ENCODE measurements around the gene RCN1. TPM values are rescaled to one million over a fixed set of nuclear protein-coding genes. Genes with fewer than 3 reads are reported as not detected.

The RCN1 gene
- total RNA-seq, 1 experiment from 2014 or later, result 16.1 TPM

- no peak overlapping the region for H3K4me3 ChIP-seq (ENCODE audit: low read length)
- no peaks in the 10 kb centered on the region for H3K79me2 ChIP-seq (ENCODE audit: low read length)
- no peak overlapping the region for H3K9ac ChIP-seq (ENCODE audit: low read length)
- DNase-seq, result no peak
- H3K27me3 ChIP-seq (ENCODE audit: low read length), result no peaks in the 10 kb centered on the region
- no peaks in the 10 kb centered on the region for H3K36me3 ChIP-seq (ENCODE audit: insufficient read depth, low read length)
- H3K9me2 ChIP-seq (replicated peaks; ENCODE audit: insufficient read depth, low read length), result no peaks in the 10 kb centered on the region
- no peak overlapping the region for H3K27ac ChIP-seq (ENCODE audit: low read length)
- no peaks in the 10 kb centered on the region for H4K20me1 ChIP-seq (ENCODE audit: insufficient read depth, low read depth, low read length)
- no peak overlapping the region for H3K4me2 ChIP-seq (ENCODE audit: low read depth, low read length, poor library complexity, severe bottlenecking)
- no peaks in the 10 kb centered on the region for H3K9me3 ChIP-seq (ENCODE audit: low read length)
- no peaks in the 10 kb centered on the region for H3K4me1 ChIP-seq (ENCODE audit: low read length)
- no peak overlapping the region for H2AFZ ChIP-seq (ENCODE audit: low read length)
Observed at GRCh38 chr11:32131321-32131720, 40.4 kb downstream of the RCN1 start.

- no peaks in the 10 kb centered on the region for H3K4me1 ChIP-seq (ENCODE audit: low read length)
- no peak overlapping the region for H2AFZ ChIP-seq (ENCODE audit: low read length)
- H3K27me3 ChIP-seq (ENCODE audit: low read length), result no peaks in the 10 kb centered on the region
- H3K27ac ChIP-seq (ENCODE audit: low read length), result no peak overlapping the region
- no peaks in the 10 kb centered on the region for H3K9me3 ChIP-seq (ENCODE audit: low read length)
- H3K9me2 ChIP-seq (replicated peaks; ENCODE audit: insufficient read depth, low read length), result no peaks in the 10 kb centered on the region
- no peak overlapping the region for H3K4me2 ChIP-seq (ENCODE audit: low read depth, low read length, poor library complexity, severe bottlenecking)
- H3K4me3 ChIP-seq (ENCODE audit: low read length), result no peak overlapping the region
- DNase-seq, result no peak
- H3K79me2 ChIP-seq (ENCODE audit: low read length), result no peaks in the 10 kb centered on the region
- no peaks in the 10 kb centered on the region for H3K36me3 ChIP-seq (ENCODE audit: insufficient read depth, low read length)
- H4K20me1 ChIP-seq (ENCODE audit: insufficient read depth, low read depth, low read length), result no peaks in the 10 kb centered on the region
- H3K9ac ChIP-seq (ENCODE audit: low read length), result no peak overlapping the region
Observed at GRCh38 chr11:32136657-32137056, 45.8 kb downstream of the RCN1 start.

GRCh38 chr11:32137263-32137662 lies 46.4 kb downstream of the RCN1 start:
- Histone ChIP-seq H3K9me3 (ENCODE audit: low read length) (no peaks in the 10 kb centered on the region), H3K9me2 (replicated peaks; ENCODE audit: insufficient read depth, low read length) (no peaks in the 10 kb centered on the region), H3K79me2 (ENCODE audit: low read length) (no peaks in the 10 kb centered on the region), H2AFZ (ENCODE audit: low read length) (no peak overlapping the region), H3K36me3 (ENCODE audit: insufficient read depth, low read length) (no peaks in the 10 kb centered on the region), H3K9ac (ENCODE audit: low read length) (no peak overlapping the region), H3K27ac (ENCODE audit: low read length) (no peak overlapping the region), H3K4me2 (ENCODE audit: low read depth, low read length, poor library complexity, severe bottlenecking) (no peak overlapping the region), H3K27me3 (ENCODE audit: low read length) (no peaks in the 10 kb centered on the region), H3K4me3 (ENCODE audit: low read length) (no peak overlapping the region), H4K20me1 (ENCODE audit: insufficient read depth, low read depth, low read length) (no peaks in the 10 kb centered on the region), H3K4me1 (ENCODE audit: low read length) (no peaks in the 10 kb centered on the region)
- no peak for DNase-seq

- H2AFZ ChIP-seq (ENCODE audit: low read length), result no peak overlapping the region
- H3K4me2 ChIP-seq (ENCODE audit: low read depth, low read length, poor library complexity, severe bottlenecking), result no peak overlapping the region
- H3K79me2 ChIP-seq (ENCODE audit: low read length), result no peaks in the 10 kb centered on the region
- no peaks in the 10 kb centered on the region for H3K9me3 ChIP-seq (ENCODE audit: low read length)
- no peaks in the 10 kb centered on the region for H3K4me1 ChIP-seq (ENCODE audit: low read length)
- no peak overlapping the region for H3K4me3 ChIP-seq (ENCODE audit: low read length)
- H3K9ac ChIP-seq (ENCODE audit: low read length), result no peak overlapping the region
- no peak overlapping the region for H3K27ac ChIP-seq (ENCODE audit: low read length)
- H3K36me3 ChIP-seq (ENCODE audit: insufficient read depth, low read length), result no peaks in the 10 kb centered on the region
- no peaks in the 10 kb centered on the region for H3K9me2 ChIP-seq (replicated peaks; ENCODE audit: insufficient read depth, low read length)
- DNase-seq, result no peak
- no peaks in the 10 kb centered on the region for H3K27me3 ChIP-seq (ENCODE audit: low read length)
- no peaks in the 10 kb centered on the region for H4K20me1 ChIP-seq (ENCODE audit: insufficient read depth, low read depth, low read length)
Observed at GRCh38 chr11:32137869-32138268, 47.0 kb downstream of the RCN1 start.

- Histone ChIP-seq H3K4me1 (ENCODE audit: low read length) (no peaks in the 10 kb centered on the region), H3K36me3 (ENCODE audit: insufficient read depth, low read length) (no peaks in the 10 kb centered on the region), H3K4me2 (ENCODE audit: low read depth, low read length, poor library complexity, severe bottlenecking) (no peak overlapping the region), H3K9me2 (replicated peaks; ENCODE audit: insufficient read depth, low read length) (no peaks in the 10 kb centered on the region), H3K4me3 (ENCODE audit: low read length) (no peak overlapping the region), H3K27ac (ENCODE audit: low read length) (no peak overlapping the region), H3K9me3 (ENCODE audit: low read length) (no peaks in the 10 kb centered on the region), H3K79me2 (ENCODE audit: low read length) (no peaks in the 10 kb centered on the region), H3K27me3 (ENCODE audit: low read length) (no peaks in the 10 kb centered on the region), H4K20me1 (ENCODE audit: insufficient read depth, low read depth, low read length) (no peaks in the 10 kb centered on the region), H2AFZ (ENCODE audit: low read length) (no peak overlapping the region), H3K9ac (ENCODE audit: low read length) (no peak overlapping the region)
- no peak for DNase-seq
Observed at GRCh38 chr11:32138902-32139301, 48.0 kb downstream of the RCN1 start.

GRCh38 chr11:32139896-32140520 lies 49.1 kb downstream of the RCN1 start:
- Histone ChIP-seq H3K9me2 (replicated peaks; ENCODE audit: insufficient read depth, low read length) (no peaks in the 10 kb centered on the region), H3K79me2 (ENCODE audit: low read length) (no peaks in the 10 kb centered on the region), H2AFZ (ENCODE audit: low read length) (no peak overlapping the region), H3K27ac (ENCODE audit: low read length) (no peak overlapping the region), H3K27me3 (ENCODE audit: low read length) (no peaks in the 10 kb centered on the region), H3K4me3 (ENCODE audit: low read length) (no peak overlapping the region), H4K20me1 (ENCODE audit: insufficient read depth, low read depth, low read length) (no peaks in the 10 kb centered on the region), H3K4me1 (ENCODE audit: low read length) (no peaks in the 10 kb centered on the region), H3K9me3 (ENCODE audit: low read length) (no peaks in the 10 kb centered on the region), H3K9ac (ENCODE audit: low read length) (no peak overlapping the region), H3K4me2 (ENCODE audit: low read depth, low read length, poor library complexity, severe bottlenecking) (no peak overlapping the region), H3K36me3 (ENCODE audit: insufficient read depth, low read length) (no peaks in the 10 kb centered on the region)
- DNase-seq, result no peak

GRCh38 chr11:32141745-32142546 lies 51.1 kb downstream of the RCN1 start:
- Histone ChIP-seq H3K4me1 (ENCODE audit: low read length) (no peaks in the 10 kb centered on the region), H4K20me1 (ENCODE audit: insufficient read depth, low read depth, low read length) (no peaks in the 10 kb centered on the region), H3K27me3 (ENCODE audit: low read length) (no peaks in the 10 kb centered on the region), H2AFZ (ENCODE audit: low read length) (no peak overlapping the region), H3K79me2 (ENCODE audit: low read length) (no peaks in the 10 kb centered on the region), H3K27ac (ENCODE audit: low read length) (no peak overlapping the region), H3K4me3 (ENCODE audit: low read length) (no peak overlapping the region), H3K4me2 (ENCODE audit: low read depth, low read length, poor library complexity, severe bottlenecking) (no peak overlapping the region), H3K9me3 (ENCODE audit: low read length) (no peaks in the 10 kb centered on the region), H3K9ac (ENCODE audit: low read length) (no peak overlapping the region), H3K36me3 (ENCODE audit: insufficient read depth, low read length) (no peaks in the 10 kb centered on the region), H3K9me2 (replicated peaks; ENCODE audit: insufficient read depth, low read length) (no peaks in the 10 kb centered on the region)
- DNase-seq, result no peak

- no peak for DNase-seq
- Histone ChIP-seq H3K27me3 (ENCODE audit: low read length) (no peaks in the 10 kb centered on the region), H3K4me1 (ENCODE audit: low read length) (no peaks in the 10 kb centered on the region), H3K36me3 (ENCODE audit: insufficient read depth, low read length) (no peaks in the 10 kb centered on the region), H3K4me2 (ENCODE audit: low read depth, low read length, poor library complexity, severe bottlenecking) (no peak overlapping the region), H3K27ac (ENCODE audit: low read length) (no peak overlapping the region), H3K9me3 (ENCODE audit: low read length) (no peaks in the 10 kb centered on the region), H2AFZ (ENCODE audit: low read length) (no peak overlapping the region), H3K9ac (ENCODE audit: low read length) (no peak overlapping the region), H3K4me3 (ENCODE audit: low read length) (no peak overlapping the region), H3K9me2 (replicated peaks; ENCODE audit: insufficient read depth, low read length) (no peaks in the 10 kb centered on the region), H3K79me2 (ENCODE audit: low read length) (no peaks in the 10 kb centered on the region), H4K20me1 (ENCODE audit: insufficient read depth, low read depth, low read length) (no peaks in the 10 kb centered on the region)
Observed at GRCh38 chr11:32143378-32143777, 52.5 kb downstream of the RCN1 start.

All from Karpas-422 (cell line).